ENCODE results near the gene SEMA5A.

The SEMA5A gene

GRCh38 chr5:9350301-9350797 is 195.5 kb downstream of the SEMA5A start:
- Histone ChIP-seq H3K9me3 (ENCODE audit: control insufficient read depth, insufficient read depth, low read depth, low read length) (no peaks in the 10 kb centered on the region), H3K36me3 (ENCODE audit: control insufficient read depth in 2 of 2, insufficient read depth in 1 of 2, low read length in 2 of 2) (no peaks in the 10 kb centered on the region), H3K4me1 (ENCODE audit: control insufficient read depth, insufficient read depth, low read length) (peaks cover 6% of the 10 kb centered on the region), H3K4me3 (ENCODE audit: low read depth, low read length) (no peak overlapping the region), H3K27ac (ENCODE audit: extremely low read depth, low read depth, low read length) (no peak overlapping the region)
- ChIA-PET POLR2A (no interaction called here), CTCF (interaction anchor here (0.7 to 2.5 kb wide), 4 partner anchors 10 to 14 kb away, joined by 3 to 9 read pairs (median 6); no protein-coding TSS in a partner anchor)
- no peak for TF ChIP-seq ZNF629 (tag by site-specific recombination; IDR thresholded peaks at IDR 0.05)
- TF ChIP-seq ZNF311 (tag by site-specific recombination; IDR thresholded peaks at IDR 0.05; ENCODE audit: borderline replicate concordance), result no peak
- TF ChIP-seq ZFHX2 (tag by site-specific recombination; conservative IDR thresholded peaks at IDR 0.05), result no peak
- TF ChIP-seq ZBTB26 (tag by site-specific recombination; optimal IDR thresholded peaks at IDR 0.05), result no peak
- TF ChIP-seq BCL11B (tag by site-specific recombination; IDR thresholded peaks at IDR 0.05; ENCODE audit: low read depth), result no peak
- no peak for TF ChIP-seq REPIN1 (tag by site-specific recombination; IDR thresholded peaks at IDR 0.05; ENCODE audit: low read depth)
- TF ChIP-seq YY2 (tag by site-specific recombination; IDR thresholded peaks at IDR 0.05), result no peak
- no peak for TF ChIP-seq ZNF24 (tag by site-specific recombination; IDR thresholded peaks at IDR 0.05)
- no peak for TF ChIP-seq ZBTB10 (tag by site-specific recombination; IDR thresholded peaks at IDR 0.05)
- no peak for TF ChIP-seq ZNF184 (tag by site-specific recombination; IDR thresholded peaks at IDR 0.05)
- TF ChIP-seq KLF1 (tag by site-specific recombination; IDR thresholded peaks at IDR 0.05), result no peak
- no peak for TF ChIP-seq ZNF692 (tag by site-specific recombination; IDR thresholded peaks at IDR 0.05)

- Histone ChIP-seq H3K4me3 (ENCODE audit: low read depth, low read length) (no peak overlapping the region), H3K4me1 (ENCODE audit: control insufficient read depth, insufficient read depth, low read length) (peaks cover 6% of the 10 kb centered on the region), H3K36me3 (ENCODE audit: control insufficient read depth in 2 of 2, insufficient read depth in 1 of 2, low read length in 2 of 2) (no peaks in the 10 kb centered on the region), H3K9me3 (ENCODE audit: control insufficient read depth, insufficient read depth, low read depth, low read length) (no peaks in the 10 kb centered on the region), H3K27ac (ENCODE audit: extremely low read depth, low read depth, low read length) (no peak overlapping the region)
- ChIA-PET POLR2A (interaction anchor here (1.1 kb wide), 1 partner anchor 10 kb away, joined by 3 read pairs; no protein-coding TSS in a partner anchor), CTCF (interaction anchor here (1.1 kb wide), 1 partner anchor 1421 kb away, joined by 4 read pairs; no protein-coding TSS in a partner anchor)
- TF ChIP-seq ZNF549 (tag by site-specific recombination; IDR thresholded peaks at IDR 0.05), result no peak
- no peak for TF ChIP-seq PRDM1 (tag by site-specific recombination; IDR thresholded peaks at IDR 0.05)
- TF ChIP-seq ZNF639 (tag by site-specific recombination; IDR thresholded peaks at IDR 0.05), result no peak
- TF ChIP-seq ZNF777 (tag by site-specific recombination; IDR thresholded peaks at IDR 0.05; ENCODE audit: borderline replicate concordance), result no peak
- no peak for TF ChIP-seq ZBTB1 (tag by site-specific recombination; IDR thresholded peaks at IDR 0.05)
- no peak for TF ChIP-seq ZNF366 (tag by site-specific recombination; conservative IDR thresholded peaks at IDR 0.05)
- no peak for TF ChIP-seq ZFP69B (tag by site-specific recombination; IDR thresholded peaks at IDR 0.05)
- no peak for TF ChIP-seq ZNF645 (tag by site-specific recombination; IDR thresholded peaks at IDR 0.05)
- no peak for TF ChIP-seq ZNF670 (tag by site-specific recombination; IDR thresholded peaks at IDR 0.05; ENCODE audit: low read depth)
- no peak for TF ChIP-seq ZNF571 (tag by site-specific recombination; IDR thresholded peaks at IDR 0.05)
- TF ChIP-seq BCL11B (tag by site-specific recombination; IDR thresholded peaks at IDR 0.05; ENCODE audit: low read depth), result no peak
- no peak for TF ChIP-seq ZIC2 (tag by site-specific recombination; IDR thresholded peaks at IDR 0.05)
- TF ChIP-seq HOXD13 (CRISPR knock-in tag; IDR thresholded peaks at IDR 0.05; ENCODE audit: borderline replicate concordance), result no peak
- TF ChIP-seq TCF7L2 (IDR thresholded peaks at IDR 0.05; ENCODE audit: borderline replicate concordance, low read depth, low read length), result no peak
- TF ChIP-seq ZNF157 (tag by site-specific recombination; IDR thresholded peaks at IDR 0.05), result no peak
- no peak for TF ChIP-seq ZNF174 (tag by site-specific recombination; IDR thresholded peaks at IDR 0.05)
- no peak for TF ChIP-seq ZNF596 (tag by site-specific recombination; IDR thresholded peaks at IDR 0.05)
Observed at GRCh38 chr5:9348401-9348996, 197.4 kb downstream of the SEMA5A start.
